C4-2B (cell line): Measurements from ENCODE around the gene MCU.

Experiments used
- CTCF ChIP-seq: fragments of 450-650 bp; conservative IDR thresholded peaks from 2 replicates; pipeline ENCODE4 v1.5.1; 2017; ENCODE audit warnings: mild to moderate bottlenecking
- ZFX ChIP-seq: fragments of 450-650 bp; IDR thresholded peaks from 2 replicates; pipeline ENCODE4 v1.6.1; 2017

- no peak for TF ChIP-seq CTCF
- TF ChIP-seq ZFX = no peak
Measured at GRCh38 chr10:72790216-72790990, 98.5 kb downstream of the MCU start.
